ENCODE results near the gene PTPN1. TPM values are rescaled to one million over a fixed set of nuclear protein-coding genes. Genes with fewer than 3 reads are reported as not detected.

PTPN1 gene
- total RNA-seq, 1 experiment from 2014 or later, result 65.2 TPM

GRCh38 chr20:50582092-50582491, 71.9 kb downstream of the PTPN1 start:
- H3K9me3 Mint-ChIP-seq (ENCODE audit: unreplicated experiment), result no peaks in the 10 kb centered on the region
- no peaks in the 10 kb centered on the region for H3K9me3 ChIP-seq
- POLR2A ChIA-PET, result no interaction called here
- no peak overlapping the region for H3K4me3 ChIP-seq (ENCODE audit: low read depth, low read length)
- no TSS peak for BruUV-seq (replicated peaks)
- peaks cover 83% of the 10 kb centered on the region for H3K36me3 Mint-ChIP-seq (ENCODE audit: insufficient read depth, unreplicated experiment)
- no peaks in the 10 kb centered on the region for H3K4me1 Mint-ChIP-seq (ENCODE audit: low read depth, unreplicated experiment)
- intact Hi-C loops (cut with micrococcal nuclease; ENCODE audit: unreplicated experiment), result no loop called here
- H3K4me3 Mint-ChIP-seq (ENCODE audit: unreplicated experiment), result no peak overlapping the region
- no peak for DNase-seq
- H3K27ac Mint-ChIP-seq (ENCODE audit: unreplicated experiment), result no peak overlapping the region
- CTCF ChIA-PET, result no interaction called here
- H3K36me3 ChIP-seq (ENCODE audit: control insufficient read depth, insufficient read depth, low read length), result peaks cover 7% of the 10 kb centered on the region
- H3K27me3 Mint-ChIP-seq (ENCODE audit: insufficient read depth, unreplicated experiment), result no peaks in the 10 kb centered on the region
- no peak for TF ChIP-seq CTCF (IDR thresholded peaks at IDR 0.05; ENCODE audit: insufficient read depth in 1 of 2, low read depth in 1 of 2, low read length in 1 of 2, severe bottlenecking in 1 of 2, unreplicated experiment in 1 of 2)
- H3K4me1 ChIP-seq, result peaks cover 8% of the 10 kb centered on the region; the same call in 1 of the 2 replicates
- H3K27me3 ChIP-seq (replicated peaks; ENCODE audit: control insufficient read depth, insufficient read depth, low read length), result no peaks in the 10 kb centered on the region

- intact Hi-C loops (cut with micrococcal nuclease; ENCODE audit: unreplicated experiment), result no loop called here
- no peak overlapping the region for H3K27ac Mint-ChIP-seq (ENCODE audit: unreplicated experiment)
- Histone ChIP-seq H3K27me3 (replicated peaks; ENCODE audit: control insufficient read depth, insufficient read depth, low read length) (no peaks in the 10 kb centered on the region), H3K4me1 (peaks cover 9% of the 10 kb centered on the region; the same call in 1 of the 2 replicates), H3K9me3 (no peaks in the 10 kb centered on the region), H3K4me3 (ENCODE audit: low read depth, low read length) (no peak overlapping the region), H3K36me3 (ENCODE audit: control insufficient read depth, insufficient read depth, low read length) (peaks cover 6% of the 10 kb centered on the region)
- H3K4me1 Mint-ChIP-seq (ENCODE audit: low read depth, unreplicated experiment), result no peaks in the 10 kb centered on the region
- H3K4me3 Mint-ChIP-seq (ENCODE audit: unreplicated experiment), result no peak overlapping the region
- no peaks in the 10 kb centered on the region for H3K9me3 Mint-ChIP-seq (ENCODE audit: unreplicated experiment)
- DNase-seq, result no peak
- TF ChIP-seq CTCF (IDR thresholded peaks at IDR 0.05; ENCODE audit: insufficient read depth in 1 of 2, low read depth in 1 of 2, low read length in 1 of 2, severe bottlenecking in 1 of 2, unreplicated experiment in 1 of 2), result no peak
- POLR2A ChIA-PET, result interaction anchor here (0.5 kb wide), 1 partner anchor 114 kb away, joined by 3 read pairs; no protein-coding TSS in a partner anchor
- H3K27me3 Mint-ChIP-seq (ENCODE audit: insufficient read depth, unreplicated experiment), result no peaks in the 10 kb centered on the region
- no TSS peak for BruUV-seq (replicated peaks)
- H3K36me3 Mint-ChIP-seq (ENCODE audit: insufficient read depth, unreplicated experiment), result peaks cover 81% of the 10 kb centered on the region
- CTCF ChIA-PET, result no interaction called here
Measured at GRCh38 chr20:50582591-50583234, 72.5 kb downstream of the PTPN1 start.

GRCh38 chr20:50583442-50584150, 73.4 kb downstream of the PTPN1 start:
- Mint-ChIP-seq H3K27me3 (ENCODE audit: insufficient read depth, unreplicated experiment) (no peaks in the 10 kb centered on the region), H3K9me3 (ENCODE audit: unreplicated experiment) (no peaks in the 10 kb centered on the region), H3K36me3 (ENCODE audit: insufficient read depth, unreplicated experiment) (peaks cover 83% of the 10 kb centered on the region), H3K4me1 (ENCODE audit: low read depth, unreplicated experiment) (no peaks in the 10 kb centered on the region), H3K4me3 (ENCODE audit: unreplicated experiment) (no peak overlapping the region), H3K27ac (ENCODE audit: unreplicated experiment) (no peak overlapping the region)
- CTCF ChIA-PET, result no interaction called here
- peaks cover 9% of the 10 kb centered on the region; the same call in 1 of the 2 replicates for H3K4me1 ChIP-seq
- no peaks in the 10 kb centered on the region for H3K27me3 ChIP-seq (replicated peaks; ENCODE audit: control insufficient read depth, insufficient read depth, low read length)
- POLR2A ChIA-PET, result no interaction called here
- intact Hi-C loops (cut with micrococcal nuclease; ENCODE audit: unreplicated experiment), result no loop called here
- no peak for TF ChIP-seq CTCF (IDR thresholded peaks at IDR 0.05; ENCODE audit: insufficient read depth in 1 of 2, low read depth in 1 of 2, low read length in 1 of 2, severe bottlenecking in 1 of 2, unreplicated experiment in 1 of 2)
- H3K4me3 ChIP-seq (ENCODE audit: low read depth, low read length), result no peak overlapping the region
- DNase-seq, result no peak
- peaks cover 7% of the 10 kb centered on the region for H3K36me3 ChIP-seq (ENCODE audit: control insufficient read depth, insufficient read depth, low read length)
- no peaks in the 10 kb centered on the region for H3K9me3 ChIP-seq
- TSS peak; percentile 40 for BruUV-seq (replicated peaks)

Measured in Caco-2 (cell line).